Measurements from ENCODE around the gene CPVL. TPM values are rescaled to one million over a fixed set of nuclear protein-coding genes. Genes with fewer than 3 reads are reported as not detected.

CPVL gene
- total and polyA plus RNA-seq, 2 of the 4 experiments (the other 2 are of a cell fraction) = not detected

- TF ChIP-seq POLR2A (IDR thresholded peaks at IDR 0.05; ENCODE audit: low read depth, low read length) (no peak), RCOR1 (IDR thresholded peaks at IDR 0.05; ENCODE audit: insufficient replicate concordance, low read length) (no peak), RFX5 (IDR thresholded peaks at IDR 0.05; ENCODE audit: low read depth, low read length) (no peak), NFE2L2 (IDR thresholded peaks at IDR 0.05; ENCODE audit: low read depth, low read length) (no peak), CEBPB (IDR thresholded peaks at IDR 0.05; ENCODE audit: low read depth, low read length) (no peak), FOS (IDR thresholded peaks at IDR 0.05; ENCODE audit: low read depth, low read length) (no peak)
- TF ChIP-seq, protein P1, sequence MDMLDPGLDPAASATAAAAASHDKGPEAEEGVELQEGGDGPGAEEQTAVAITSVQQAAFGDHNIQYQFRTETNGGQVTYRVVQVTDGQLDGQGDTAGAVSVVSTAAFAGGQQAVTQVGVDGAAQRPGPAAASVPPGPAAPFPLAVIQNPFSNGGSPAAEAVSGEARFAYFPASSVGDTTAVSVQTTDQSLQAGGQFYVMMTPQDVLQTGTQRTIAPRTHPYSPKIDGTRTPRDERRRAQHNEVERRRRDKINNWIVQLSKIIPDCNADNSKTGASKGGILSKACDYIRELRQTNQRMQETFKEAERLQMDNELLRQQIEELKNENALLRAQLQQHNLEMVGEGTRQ (IDR thresholded peaks at IDR 0.05; ENCODE audit: low read depth, low read length) = no peak
- Histone ChIP-seq H3K27me3 (ENCODE audit: control insufficient read depth, insufficient read depth, low read length) (no peaks in the 10 kb centered on the region), H2AK9ac (replicated peaks; ENCODE audit: low read depth, low read length, poor library complexity) (no peak overlapping the region), H4K5ac (ENCODE audit: low read depth, low read length) (no peak overlapping the region), H2AFZ (replicated peaks; ENCODE audit: low read length, poor library complexity) (no peak overlapping the region), H3K4ac (ENCODE audit: low read depth, low read length) (no peak overlapping the region), H3K4me1 (ENCODE audit: control insufficient read depth, insufficient read depth, low read length) (no peaks in the 10 kb centered on the region), H2BK20ac (ENCODE audit: low read depth, low read length) (no peak overlapping the region), H4K8ac (ENCODE audit: low read depth in 2 of 2, low read length in 2 of 2) (no peak overlapping the region), H3K27ac (ENCODE audit: insufficient read depth, low read length) (no peak overlapping the region), H4K91ac (ENCODE audit: insufficient read depth, low read depth, low read length) (no peak overlapping the region), H4K20me1 (ENCODE audit: insufficient read depth, low read length) (no peaks in the 10 kb centered on the region), H3K9me1 (ENCODE audit: insufficient read depth, low read length) (no peaks in the 10 kb centered on the region), H3K14ac (replicated peaks; ENCODE audit: low read depth, low read length) (no peak overlapping the region), H3K23ac (ENCODE audit: low read depth, low read length) (no peak overlapping the region), H3K9ac (ENCODE audit: low read depth, low read length) (no peak overlapping the region), H2BK5ac (ENCODE audit: low read depth, low read length, poor library complexity, severe bottlenecking) (no peak overlapping the region), H3K79me1 (ENCODE audit: low read depth in 1 of 2, low read length in 2 of 2) (no peaks in the 10 kb centered on the region), H3K4me3 (ENCODE audit: insufficient read depth, low read depth, low read length) (no peak overlapping the region), H2BK120ac (ENCODE audit: low read depth, low read length) (no peak overlapping the region), H3K9me3 (ENCODE audit: control insufficient read depth, insufficient read depth, low read length) (no peaks in the 10 kb centered on the region), H3K36me3 (ENCODE audit: control insufficient read depth, insufficient read depth, low read length) (no peaks in the 10 kb centered on the region), H2AK5ac (ENCODE audit: low read depth, low read length) (no peak overlapping the region), H2BK15ac (ENCODE audit: low read depth, low read length) (no peak overlapping the region), H3K18ac (ENCODE audit: low read depth, low read length) (no peak overlapping the region), H3K4me2 (ENCODE audit: low read depth, low read length) (no peak overlapping the region), H3K56ac (ENCODE audit: extremely low read depth, insufficient read depth, low read length) (no peak overlapping the region)
- no TSS peak for BruUV-seq (replicated peaks)
- ChIA-PET CTCF (no interaction called here), POLR2A (ENCODE audit: unreplicated experiment) (no interaction called here)
- no peak for DNase-seq
- intact Hi-C loops (cut with micrococcal nuclease) = no loop called here
- in situ Hi-C loops (cut with MboI; ENCODE audit: low sequenced_read_pairs) = no loop called here
- ATAC-seq (ENCODE audit: low read depth) = no peak
- dilution Hi-C loops (cut with HindIII; ENCODE audit: low sequenced_read_pairs, unreplicated experiment) = no loop called here
- WGBS, 2 experiments (ENCODE audit: extremely low coverage in 2 of 2, insufficient read length in 1 of 2) = no CpG with 5 or more reads among the region's 2 CpGs
Observed at GRCh38 chr7:29154076-29154475, 7.7 kb upstream of the CPVL start.

Measured in IMR-90 (cell line).